TTC549 (cell line): ENCODE measurements around the gene KRTAP25-1.

Source experiments
- FAIRE-seq: peaks from 2 replicates; lab custom pipeline; 2012; peaks lifted over from hg19 to GRCh38; lab: Jason Lieb, UNC

Gene KRTAP25-1

DNA sequence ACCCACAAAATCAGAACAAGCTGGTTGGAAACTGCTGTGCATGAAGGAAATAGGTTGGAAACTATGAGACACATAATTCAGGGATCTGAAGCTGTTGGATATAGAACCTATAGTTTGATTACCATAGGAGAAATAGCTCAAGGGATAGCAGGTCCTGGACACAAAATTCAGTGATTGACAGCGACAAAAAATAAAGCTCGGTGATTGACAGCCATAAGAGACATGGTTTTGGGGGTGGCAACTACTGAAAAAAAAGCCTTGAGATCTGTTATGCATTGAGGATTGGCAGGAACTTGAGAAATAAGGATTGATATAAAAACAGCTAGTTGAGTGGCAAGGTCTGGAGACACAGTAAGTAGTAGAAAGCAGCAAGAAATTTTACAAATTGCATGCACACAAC, at the start of gene KRTAP25-1:
Gene KRTAP25-1, minus strand, starts transcription at position 300 of the 400 bp plus-strand sequence. Its CDS starts 24 bp downstream, at position 276.
- FAIRE-seq = no peak

- FAIRE-seq = no peak
Measured at GRCh38 chr21:30338717-30339116, 49.4 kb upstream of the KRTAP25-1 start.

- FAIRE-seq = no peak
Measured at GRCh38 chr21:30337772-30338171, 48.5 kb upstream of the KRTAP25-1 start.

- no peak for FAIRE-seq
Measured at GRCh38 chr21:30337276-30337744, 48.0 kb upstream of the KRTAP25-1 start, which contains the start of gene KRTAP27-1. Gene KRTAP27-1, minus strand, starts transcription at chr21:30337694. Its CDS starts 26 bp downstream, at chr21:30337668.

DNA sequence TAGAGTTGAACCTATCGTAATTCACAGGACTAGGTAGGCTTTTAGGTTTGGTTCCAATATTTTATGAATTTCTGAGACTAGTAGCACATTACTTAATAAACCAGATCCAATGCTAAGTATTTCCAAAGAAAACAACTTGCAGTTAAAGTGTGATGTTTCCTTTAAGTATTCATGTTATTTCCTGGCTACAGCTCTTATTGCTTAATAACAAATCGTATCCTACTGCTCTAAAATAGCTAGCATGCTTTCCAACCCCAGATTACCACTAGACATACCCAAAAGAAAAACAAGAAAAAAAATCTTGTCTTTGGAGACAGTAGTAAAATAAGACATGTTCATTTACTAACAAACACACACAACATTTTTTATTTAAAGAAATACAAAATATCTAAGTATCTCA, 47.3 kb upstream of the KRTAP25-1 start:
- FAIRE-seq = no peak

GRCh38 chr21:30333736-30334135, 44.4 kb upstream of the KRTAP25-1 start:
- FAIRE-seq = no peak

DNA sequence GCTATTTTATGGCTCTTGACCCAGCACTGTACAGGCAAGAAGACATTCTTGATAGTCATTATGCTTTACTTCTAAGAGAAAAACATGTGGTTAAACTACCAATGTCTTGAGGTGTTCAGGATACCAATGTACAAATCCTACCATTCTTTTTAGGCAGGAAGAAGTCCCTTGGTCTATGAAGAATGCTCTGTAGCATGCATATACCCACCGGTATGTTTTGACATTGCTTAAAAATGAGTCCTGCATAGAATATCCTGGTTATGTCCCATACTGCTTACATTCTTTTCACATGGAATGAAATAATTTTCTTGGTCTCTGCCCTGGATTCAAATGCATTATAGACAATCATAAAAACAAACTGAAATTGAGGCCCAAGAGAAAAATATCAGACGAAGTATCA, 43.4 kb upstream of the KRTAP25-1 start:
- FAIRE-seq = no peak

- no peak for FAIRE-seq
Measured at GRCh38 chr21:30329203-30329875, 40.0 kb upstream of the KRTAP25-1 start.

DNA sequence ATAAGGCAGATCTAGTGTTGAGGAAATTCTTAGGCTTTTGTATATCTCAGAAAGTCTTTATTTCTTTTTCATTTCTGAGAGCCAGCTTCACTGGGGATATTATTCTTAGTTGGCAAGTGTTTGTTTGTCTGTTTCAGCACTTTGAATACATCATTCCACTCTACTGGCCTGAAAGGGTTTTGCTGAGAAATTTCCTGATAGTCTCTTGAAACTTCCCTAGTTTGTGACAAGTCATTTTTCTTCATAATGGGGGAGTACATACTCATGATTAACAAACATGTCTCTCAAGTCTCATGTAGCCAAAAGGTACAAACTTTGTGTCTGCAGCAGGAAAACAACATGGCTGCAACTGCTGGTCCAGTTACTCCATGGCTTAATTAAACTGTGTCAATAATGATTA, 37.1 kb upstream of the KRTAP25-1 start:
- FAIRE-seq = no peak

DNA sequence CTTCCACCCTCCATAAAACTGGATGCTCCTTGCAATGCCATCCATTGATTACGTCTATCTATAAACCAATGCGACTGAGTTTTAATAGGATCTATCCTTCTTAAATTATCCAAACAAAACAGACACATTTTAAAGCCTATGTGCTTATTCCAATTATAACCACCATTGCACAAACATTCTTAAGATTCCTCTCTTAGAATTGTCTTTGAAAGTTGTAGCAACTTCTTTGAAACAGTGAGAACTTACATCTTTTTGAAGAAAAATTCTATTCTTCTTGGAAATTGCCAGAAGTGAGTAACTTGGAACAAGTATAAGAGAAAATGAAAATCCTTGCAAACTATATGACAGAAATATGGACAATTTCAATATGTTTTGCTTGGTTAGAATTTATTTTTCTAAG, 30.9 kb upstream of the KRTAP25-1 start, which contains the start of gene KRTAP26-1:
Gene KRTAP26-1, minus strand, starts transcription at position 101 of the 400 bp plus-strand sequence. CDS start 280 bp downstream, outside the sequence.
- no peak for FAIRE-seq

DNA sequence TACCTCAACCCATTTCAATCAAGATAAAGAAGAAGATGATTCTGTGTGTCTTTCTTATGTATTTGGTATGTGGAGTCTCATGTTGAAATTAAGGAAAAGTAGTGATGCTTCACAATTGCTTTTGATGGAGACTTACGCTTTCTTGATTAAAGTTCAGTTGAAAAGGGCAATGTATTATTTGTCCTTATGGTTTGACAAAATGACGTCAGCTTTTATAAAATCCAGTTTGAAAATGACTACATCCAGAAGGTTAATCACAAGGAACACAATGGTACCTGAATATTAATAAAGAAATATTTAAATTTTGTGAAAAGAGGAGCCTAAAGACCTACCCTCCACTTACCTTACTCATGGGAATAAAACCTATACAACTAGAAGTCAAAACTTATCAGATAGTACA, 26.4 kb upstream of the KRTAP25-1 start:
- no peak for FAIRE-seq

GRCh38 chr21:30306884-30307283, 17.6 kb upstream of the KRTAP25-1 start:
- FAIRE-seq = no peak

- FAIRE-seq = no peak
Measured at GRCh38 chr21:30305136-30305535, 15.8 kb upstream of the KRTAP25-1 start.

DNA sequence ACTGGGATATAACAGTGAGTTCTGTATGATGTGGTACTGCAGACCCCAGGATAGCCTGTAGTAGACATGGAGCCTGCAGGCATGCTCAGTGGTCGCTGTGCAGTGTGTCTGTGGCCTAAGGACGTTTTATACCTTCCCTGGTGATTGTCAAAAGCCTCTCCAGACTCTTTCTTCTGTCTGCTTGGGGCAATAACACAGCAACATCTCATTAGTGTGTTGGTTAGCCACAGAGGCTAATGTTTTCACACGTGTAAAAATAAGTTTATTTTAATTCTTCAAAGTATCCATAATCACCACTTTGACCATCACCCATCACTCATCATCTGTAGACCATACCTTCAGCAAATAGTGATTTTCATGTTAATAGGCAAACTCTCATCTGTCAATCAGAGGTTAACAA, 6.5 kb downstream of the KRTAP25-1 start, which contains the start of gene KRTAP24-1:
Gene KRTAP24-1, minus strand, starts transcription at position 101 of the 400 bp plus-strand sequence. Its CDS starts 18 bp downstream, at position 83.
- no peak for FAIRE-seq

DNA sequence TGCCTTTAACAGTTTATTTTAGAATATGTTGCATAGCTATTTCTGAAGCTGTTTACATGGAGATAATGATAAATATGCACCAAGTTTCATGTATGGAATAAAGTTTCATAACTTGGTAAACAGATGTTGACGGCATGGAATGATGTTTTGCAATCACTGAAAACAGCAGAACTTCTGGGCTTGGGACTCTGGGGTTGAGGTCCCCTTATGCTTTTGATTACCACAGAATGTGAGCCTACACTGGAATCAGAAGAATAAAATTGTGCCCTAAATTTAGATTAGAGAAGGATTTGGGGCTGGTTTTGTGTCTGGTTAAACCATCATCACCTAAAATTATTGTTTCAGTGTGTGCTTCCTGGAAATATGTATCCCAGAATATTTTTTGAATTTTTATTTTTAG, 17.7 kb downstream of the KRTAP25-1 start:
- FAIRE-seq = no peak

DNA sequence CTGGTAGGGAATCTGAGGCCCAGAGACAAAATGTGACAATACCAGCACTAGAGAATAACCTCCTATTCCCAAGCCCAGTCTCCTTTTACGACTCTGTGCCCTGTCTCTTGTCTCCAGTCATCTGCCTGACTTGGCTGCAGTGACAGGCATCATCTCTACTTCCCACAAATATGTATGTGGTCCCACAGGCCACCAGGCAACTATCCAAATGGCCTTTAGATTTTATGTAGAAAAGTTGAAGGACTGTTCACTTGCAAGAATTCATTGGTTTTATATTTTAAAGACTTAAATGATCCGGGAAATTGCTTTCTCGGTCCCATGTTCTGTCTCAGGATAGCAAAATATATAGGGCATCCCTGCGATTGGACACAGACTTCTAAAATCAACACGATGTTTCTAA, 18.2 kb downstream of the KRTAP25-1 start:
- FAIRE-seq = no peak

DNA sequence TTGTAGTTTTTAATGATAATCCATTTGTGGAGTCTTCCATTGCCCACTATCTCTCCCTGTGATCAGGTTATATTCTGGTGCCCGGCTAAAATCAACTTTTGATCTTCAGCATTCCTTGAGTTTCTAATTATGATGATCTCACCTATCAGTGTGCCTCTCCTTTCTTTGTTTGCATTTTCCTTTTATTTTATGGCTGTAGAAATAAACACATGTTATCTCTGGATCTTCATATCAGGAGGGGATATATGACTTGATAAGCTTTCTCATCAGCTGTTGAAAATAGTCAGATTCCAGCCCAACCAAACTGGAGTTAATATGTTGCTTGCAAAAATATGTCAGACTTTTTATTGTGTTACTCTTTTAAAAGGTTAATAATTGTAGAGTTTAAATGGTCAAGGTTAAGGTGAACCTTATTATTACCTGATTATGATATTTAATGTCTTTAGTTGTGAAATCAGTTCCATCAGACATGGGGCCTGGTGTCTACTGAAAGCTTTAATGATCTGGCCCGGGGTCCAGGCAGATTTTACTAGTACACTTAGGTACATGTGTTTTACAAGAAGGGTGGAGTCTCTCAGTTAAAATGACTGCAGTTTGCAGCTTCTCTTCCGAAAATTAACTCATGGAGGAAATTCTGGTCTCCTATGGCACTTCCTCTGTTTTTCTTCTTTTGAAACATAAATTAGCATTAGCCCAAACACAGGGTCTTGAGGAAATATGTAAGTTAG, 19.3 kb downstream of the KRTAP25-1 start:
- no peak for FAIRE-seq

- FAIRE-seq = no peak
Measured at GRCh38 chr21:30268608-30269197, 20.6 kb downstream of the KRTAP25-1 start.

DNA sequence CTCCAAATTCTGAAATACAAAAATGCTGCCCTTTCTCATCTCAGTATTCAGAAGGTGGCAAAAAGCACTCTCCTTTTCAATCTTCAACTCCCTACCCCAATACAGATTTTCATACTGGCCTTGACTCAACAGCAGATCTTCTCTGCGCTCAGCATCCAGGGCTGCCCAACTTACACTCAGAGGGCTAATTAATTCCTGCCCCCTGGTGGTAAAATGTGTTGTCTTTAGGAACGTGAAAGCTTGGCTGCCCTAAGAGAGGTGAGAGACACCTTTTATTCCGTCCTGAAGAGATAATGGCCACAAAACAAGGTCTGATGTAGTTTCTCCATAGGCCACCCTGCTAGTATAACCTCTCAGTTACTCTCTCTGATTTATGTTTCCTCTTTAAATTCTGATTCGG, 31.5 kb downstream of the KRTAP25-1 start:
- no peak for FAIRE-seq

GRCh38 chr21:30256100-30256499, 33.2 kb downstream of the KRTAP25-1 start:
- no peak for FAIRE-seq

DNA sequence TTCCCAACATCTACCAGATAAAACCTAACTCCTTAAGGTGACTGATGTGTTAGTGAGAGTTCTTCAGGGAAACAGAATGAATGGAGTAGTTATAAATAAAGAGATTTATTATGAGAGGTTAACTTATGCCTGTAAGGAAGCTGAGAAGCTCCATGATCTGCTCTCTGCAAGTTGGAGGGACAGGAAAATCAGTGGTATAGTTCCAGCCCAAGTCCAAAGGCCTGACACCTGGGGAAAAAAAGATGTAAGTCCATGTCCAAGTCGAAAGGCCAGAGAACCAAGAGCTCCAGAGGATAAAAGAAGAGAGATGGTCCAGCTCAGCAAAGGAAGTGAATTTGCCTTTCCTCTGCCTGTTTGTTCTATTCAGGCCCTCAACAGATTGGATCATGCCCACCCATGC, 33.6 kb downstream of the KRTAP25-1 start:
- no peak for FAIRE-seq

DNA sequence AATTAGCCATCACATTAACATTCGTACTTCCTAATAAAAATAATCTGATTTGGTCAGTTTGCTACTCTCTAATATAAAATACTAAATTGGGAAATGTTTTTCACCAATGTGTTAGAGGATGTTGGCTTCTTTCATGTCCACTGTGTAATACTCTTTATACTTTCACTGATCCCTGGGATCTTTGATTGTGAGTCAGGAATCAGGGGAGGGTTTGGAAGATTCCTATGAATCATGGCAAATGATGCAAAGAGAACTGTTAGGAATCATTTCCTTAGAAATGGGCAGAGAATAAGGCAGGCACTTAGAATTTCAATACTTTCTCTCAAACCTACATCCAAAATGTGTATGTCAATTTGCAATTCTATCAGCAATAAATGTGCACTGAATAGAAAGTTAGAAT, 37.5 kb downstream of the KRTAP25-1 start:
- FAIRE-seq = no peak

- FAIRE-seq = no peak
Measured at GRCh38 chr21:30249936-30250335, 39.4 kb downstream of the KRTAP25-1 start.
